ENCODE results near the gene ELAC2.

The ELAC2 gene

GRCh38 chr17:12961655-12962054 lies 56.2 kb downstream of the ELAC2 start:
- Histone ChIP-seq H3K4me2 (no peak overlapping the region), H3K27ac (no peak overlapping the region), H2AFZ (ENCODE audit: low read depth) (no peak overlapping the region), H3K36me3 (ENCODE audit: insufficient read depth) (no peaks in the 10 kb centered on the region), H3K4me1 (ENCODE audit: low read depth, poor library complexity, severe bottlenecking) (no peaks in the 10 kb centered on the region), H4K20me1 (ENCODE audit: insufficient read depth) (no peaks in the 10 kb centered on the region), H3K4me3 (IDR thresholded peaks at IDR 0.05; ENCODE audit: insufficient read depth, low read depth, low read length) (no peak overlapping the region), H3K9ac (no peak overlapping the region), H3K79me2 (ENCODE audit: insufficient read depth, low read depth) (no peaks in the 10 kb centered on the region), H3K27me3 (ENCODE audit: insufficient read depth, low read depth) (no peaks in the 10 kb centered on the region)
- no peak for TF ChIP-seq CTCF (conservative IDR thresholded peaks at IDR 0.05; ENCODE audit: low read depth, low read length)

- no peak overlapping the region for H3K4me2 ChIP-seq
- H3K4me3 ChIP-seq (IDR thresholded peaks at IDR 0.05; ENCODE audit: insufficient read depth, low read depth, low read length): no peak overlapping the region
- no peaks in the 10 kb centered on the region for H3K27me3 ChIP-seq (ENCODE audit: insufficient read depth, low read depth)
- H3K79me2 ChIP-seq (ENCODE audit: insufficient read depth, low read depth): no peaks in the 10 kb centered on the region
- no peak for TF ChIP-seq CTCF (conservative IDR thresholded peaks at IDR 0.05; ENCODE audit: low read depth, low read length)
- H4K20me1 ChIP-seq (ENCODE audit: insufficient read depth): no peaks in the 10 kb centered on the region
- H3K9ac ChIP-seq: no peak overlapping the region
- no peaks in the 10 kb centered on the region for H3K36me3 ChIP-seq (ENCODE audit: insufficient read depth)
- no peaks in the 10 kb centered on the region for H3K4me1 ChIP-seq (ENCODE audit: low read depth, poor library complexity, severe bottlenecking)
- no peak overlapping the region for H2AFZ ChIP-seq (ENCODE audit: low read depth)
- H3K27ac ChIP-seq: no peak overlapping the region
Measured at GRCh38 chr17:12959441-12959840, 58.4 kb downstream of the ELAC2 start.

- Histone ChIP-seq H3K36me3 (ENCODE audit: insufficient read depth) (no peaks in the 10 kb centered on the region), H3K79me2 (ENCODE audit: insufficient read depth, low read depth) (no peaks in the 10 kb centered on the region), H3K4me1 (ENCODE audit: low read depth, poor library complexity, severe bottlenecking) (no peaks in the 10 kb centered on the region), H3K9ac (no peak overlapping the region), H3K4me2 (no peak overlapping the region), H3K27ac (no peak overlapping the region), H3K27me3 (ENCODE audit: insufficient read depth, low read depth) (no peaks in the 10 kb centered on the region), H2AFZ (ENCODE audit: low read depth) (no peak overlapping the region), H3K4me3 (IDR thresholded peaks at IDR 0.05; ENCODE audit: insufficient read depth, low read depth, low read length) (no peak overlapping the region), H4K20me1 (ENCODE audit: insufficient read depth) (no peaks in the 10 kb centered on the region)
- no peak for TF ChIP-seq CTCF (conservative IDR thresholded peaks at IDR 0.05; ENCODE audit: low read depth, low read length)
Measured at GRCh38 chr17:12958786-12959185, 59.0 kb downstream of the ELAC2 start.

- Histone ChIP-seq H3K9ac (no peak overlapping the region), H2AFZ (ENCODE audit: low read depth) (no peak overlapping the region), H3K79me2 (ENCODE audit: insufficient read depth, low read depth) (no peaks in the 10 kb centered on the region), H3K36me3 (ENCODE audit: insufficient read depth) (no peaks in the 10 kb centered on the region), H4K20me1 (ENCODE audit: insufficient read depth) (no peaks in the 10 kb centered on the region), H3K4me1 (ENCODE audit: low read depth, poor library complexity, severe bottlenecking) (no peaks in the 10 kb centered on the region), H3K4me2 (no peak overlapping the region), H3K4me3 (IDR thresholded peaks at IDR 0.05; ENCODE audit: insufficient read depth, low read depth, low read length) (no peak overlapping the region), H3K27ac (no peak overlapping the region), H3K27me3 (ENCODE audit: insufficient read depth, low read depth) (no peaks in the 10 kb centered on the region)
- no peak for TF ChIP-seq CTCF (conservative IDR thresholded peaks at IDR 0.05; ENCODE audit: low read depth, low read length)
Measured at GRCh38 chr17:12955521-12955920, 62.3 kb downstream of the ELAC2 start.

- TF ChIP-seq CTCF (conservative IDR thresholded peaks at IDR 0.05; ENCODE audit: low read depth, low read length): no peak
- H4K20me1 ChIP-seq (ENCODE audit: insufficient read depth): no peaks in the 10 kb centered on the region
- no peak overlapping the region for H3K9ac ChIP-seq
- H3K27ac ChIP-seq: no peak overlapping the region
- no peak overlapping the region for H3K4me3 ChIP-seq (IDR thresholded peaks at IDR 0.05; ENCODE audit: insufficient read depth, low read depth, low read length)
- no peak overlapping the region for H3K4me2 ChIP-seq
- H3K4me1 ChIP-seq (ENCODE audit: low read depth, poor library complexity, severe bottlenecking): no peaks in the 10 kb centered on the region
- H3K27me3 ChIP-seq (ENCODE audit: insufficient read depth, low read depth): no peaks in the 10 kb centered on the region
- no peaks in the 10 kb centered on the region for H3K36me3 ChIP-seq (ENCODE audit: insufficient read depth)
- no peaks in the 10 kb centered on the region for H3K79me2 ChIP-seq (ENCODE audit: insufficient read depth, low read depth)
- H2AFZ ChIP-seq (ENCODE audit: low read depth): no peak overlapping the region
Measured at GRCh38 chr17:12953156-12953555, 64.7 kb downstream of the ELAC2 start.

All from KMS-11 (cell line).